ENCODE data around the gene DNAJA3.

DNAJA3 gene

GRCh38 chr16:4387781-4388180, 37.9 kb upstream of the DNAJA3 start:
- Histone ChIP-seq H3K79me2 (no peaks in the 10 kb centered on the region), H3K27me3 (ENCODE audit: control insufficient read depth, insufficient read depth, low read length) (no peaks in the 10 kb centered on the region), H3K9ac (no peak overlapping the region), H3K4me1 (no peaks in the 10 kb centered on the region), H3K36me3 (ENCODE audit: control insufficient read depth, insufficient read depth, low read length) (no peaks in the 10 kb centered on the region), H3K4me2 (ENCODE audit: low read length) (no peak overlapping the region), H3K9me3 (ENCODE audit: control insufficient read depth, low read length) (no peaks in the 10 kb centered on the region), H2AFZ (no peak overlapping the region), H3K27ac (no peak overlapping the region), H3K4me3 (ENCODE audit: low read depth, low read length) (no peak overlapping the region)
- no peak for TF ChIP-seq CTCF (IDR thresholded peaks at IDR 0.05)

GRCh38 chr16:4388271-4389021, 37.2 kb upstream of the DNAJA3 start:
- Histone ChIP-seq H3K27ac (peak overlapping the region; percentile 20), H3K9ac (no peak overlapping the region), H3K27me3 (ENCODE audit: control insufficient read depth, insufficient read depth, low read length) (no peaks in the 10 kb centered on the region), H3K9me3 (ENCODE audit: control insufficient read depth, low read length) (no peaks in the 10 kb centered on the region), H3K4me1 (no peaks in the 10 kb centered on the region), H3K79me2 (no peaks in the 10 kb centered on the region), H3K4me2 (ENCODE audit: low read length) (no peak overlapping the region), H3K4me3 (ENCODE audit: low read depth, low read length) (no peak overlapping the region), H2AFZ (no peak overlapping the region), H3K36me3 (ENCODE audit: control insufficient read depth, insufficient read depth, low read length) (no peaks in the 10 kb centered on the region)
- TF ChIP-seq CTCF (IDR thresholded peaks at IDR 0.05): no peak

- H3K79me2 ChIP-seq: no peaks in the 10 kb centered on the region
- H3K9me3 ChIP-seq (ENCODE audit: control insufficient read depth, low read length): no peaks in the 10 kb centered on the region
- TF ChIP-seq CTCF (IDR thresholded peaks at IDR 0.05): no peak
- no peak overlapping the region for H3K9ac ChIP-seq
- no peak overlapping the region for H3K4me2 ChIP-seq (ENCODE audit: low read length)
- peak overlapping the region; percentile 24 for H3K27ac ChIP-seq
- no peaks in the 10 kb centered on the region for H3K4me1 ChIP-seq
- H3K27me3 ChIP-seq (ENCODE audit: control insufficient read depth, insufficient read depth, low read length): no peaks in the 10 kb centered on the region
- H3K36me3 ChIP-seq (ENCODE audit: control insufficient read depth, insufficient read depth, low read length): no peaks in the 10 kb centered on the region
- H3K4me3 ChIP-seq (ENCODE audit: low read depth, low read length): no peak overlapping the region
- no peak overlapping the region for H2AFZ ChIP-seq
Measured at GRCh38 chr16:4389051-4389955, 36.4 kb upstream of the DNAJA3 start.

- no peaks in the 10 kb centered on the region for H3K36me3 ChIP-seq (ENCODE audit: control insufficient read depth, insufficient read depth, low read length)
- no peak for TF ChIP-seq CTCF (IDR thresholded peaks at IDR 0.05)
- H2AFZ ChIP-seq: no peak overlapping the region
- H3K9me3 ChIP-seq (ENCODE audit: control insufficient read depth, low read length): no peaks in the 10 kb centered on the region
- H3K79me2 ChIP-seq: no peaks in the 10 kb centered on the region
- H3K27ac ChIP-seq: no peak overlapping the region
- H3K4me2 ChIP-seq (ENCODE audit: low read length): no peak overlapping the region
- no peaks in the 10 kb centered on the region for H3K4me1 ChIP-seq
- no peaks in the 10 kb centered on the region for H3K27me3 ChIP-seq (ENCODE audit: control insufficient read depth, insufficient read depth, low read length)
- H3K4me3 ChIP-seq (ENCODE audit: low read depth, low read length): no peak overlapping the region
- H3K9ac ChIP-seq: no peak overlapping the region
Measured at GRCh38 chr16:4390266-4391260, 35.1 kb upstream of the DNAJA3 start.
